Lower leg skin (tissue), 4 donors: ENCODE results near the gene ZNF385D. TPM values are rescaled to one million over a fixed set of nuclear protein-coding genes. Genes with fewer than 3 reads are reported as not detected.

Experiments used
- DNase-seq, 2 donors: peaks; one replicate each; pipeline ENCODE4 v3.0.0-alpha.2; 2019; ENCODE audit warnings: low spot score in 2 of 2
- H3K4me3 ChIP-seq: fragments of 200-600 bp; sonication (generic); 2 replicates; pipeline ENCODE4 v1.5.1; 2017; ENCODE audit warnings: mild to moderate bottlenecking, low read depth; ENCODE audit not compliant: poor library complexity, severe bottlenecking
- POLR2A ChIP-seq, 2 donors: fragments of 450-650 bp; IDR thresholded peaks; one replicate each; pipeline ENCODE4 v1.6.1; 2016 to 2017; ENCODE audit warnings: antibody characterized with exemption in 2 of 2, mild to moderate bottlenecking in 1 of 2, moderate library complexity in 1 of 2
- WGBS, 2 donors: methylation state at CpG; one replicate each; pipeline ENCODE4 v1.1.5; 2018; 5-methylcytosine and 5-hydroxymethylcytosine counted together
- intact Hi-C: fragments of 100-400 bp; cut with DNase I; formaldehyde crosslinking; loops from one replicate; pipeline ENCODE4 v1.15.0; 2023; ENCODE audit warnings: low total_unique reads
- total RNA-seq, 4 donors: library from RNA; depleted of rRNA; stranded (reverse); fragments of >200 nt; gene quantifications; one replicate each; pipeline ENCODE4 v1.1.0, GENCODE V29; 2016
- TF ChIP-seq, protein P1 (sequence below), 3 donors: fragments of 450-650 bp; IDR thresholded peaks; one replicate each; pipeline ENCODE4 v1.5.1; 2016; ENCODE audit warnings: antibody characterized with exemption in 3 of 3, mild to moderate bottlenecking in 3 of 3, moderate library complexity in 2 of 3

ZNF385D gene
- total RNA-seq, 4 donors from 2014 or later, result 0.38 to 4.2 (median 2.1) TPM

- TF ChIP-seq POLR2A (IDR thresholded peaks at IDR 0.05), result no peak
- TF ChIP-seq, protein P1, sequence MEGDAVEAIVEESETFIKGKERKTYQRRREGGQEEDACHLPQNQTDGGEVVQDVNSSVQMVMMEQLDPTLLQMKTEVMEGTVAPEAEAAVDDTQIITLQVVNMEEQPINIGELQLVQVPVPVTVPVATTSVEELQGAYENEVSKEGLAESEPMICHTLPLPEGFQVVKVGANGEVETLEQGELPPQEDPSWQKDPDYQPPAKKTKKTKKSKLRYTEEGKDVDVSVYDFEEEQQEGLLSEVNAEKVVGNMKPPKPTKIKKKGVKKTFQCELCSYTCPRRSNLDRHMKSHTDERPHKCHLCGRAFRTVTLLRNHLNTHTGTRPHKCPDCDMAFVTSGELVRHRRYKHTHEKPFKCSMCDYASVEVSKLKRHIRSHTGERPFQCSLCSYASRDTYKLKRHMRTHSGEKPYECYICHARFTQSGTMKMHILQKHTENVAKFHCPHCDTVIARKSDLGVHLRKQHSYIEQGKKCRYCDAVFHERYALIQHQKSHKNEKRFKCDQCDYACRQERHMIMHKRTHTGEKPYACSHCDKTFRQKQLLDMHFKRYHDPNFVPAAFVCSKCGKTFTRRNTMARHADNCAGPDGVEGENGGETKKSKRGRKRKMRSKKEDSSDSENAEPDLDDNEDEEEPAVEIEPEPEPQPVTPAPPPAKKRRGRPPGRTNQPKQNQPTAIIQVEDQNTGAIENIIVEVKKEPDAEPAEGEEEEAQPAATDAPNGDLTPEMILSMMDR (IDR thresholded peaks at IDR 0.05), result no peak
- no peak overlapping the region for H3K4me3 ChIP-seq
- WGBS, 2 donors, result 70 to 82% methylated on average over 3 of the region's 3 CpGs
- DNase-seq, result no peak
- intact Hi-C loops, result no loop called here
These were observed 32.7 kb downstream of the ZNF385D start for GRCh38 chr3:21718161-21718765.

- H3K4me3 ChIP-seq, result no peak overlapping the region
- whole genome bisulfite sequencing, 2 donors, result 44 to 65% methylated on average over 2 of the region's 2 CpGs
- DNase-seq, result no peak
- intact Hi-C loops, result no loop called here
- TF ChIP-seq, protein P1 (IDR thresholded peaks at IDR 0.05), result no peak
- TF ChIP-seq POLR2A (IDR thresholded peaks at IDR 0.05), result no peak
These were observed 35.3 kb downstream of the ZNF385D start for GRCh38 chr3:21715662-21716061.

- WGBS, 2 donors, result 15 to 21% methylated on average over 3 of the region's 3 CpGs
- DNase-seq, result peak; percentile 56 to 92
- H3K4me3 ChIP-seq, result no peak overlapping the region
- intact Hi-C loops, result no loop called here
- no peak for TF ChIP-seq POLR2A (IDR thresholded peaks at IDR 0.05)
- TF ChIP-seq, protein P1 (IDR thresholded peaks at IDR 0.05), result no peak
These were observed 45.2 kb downstream of the ZNF385D start for GRCh38 chr3:21705769-21706168.

DNA sequence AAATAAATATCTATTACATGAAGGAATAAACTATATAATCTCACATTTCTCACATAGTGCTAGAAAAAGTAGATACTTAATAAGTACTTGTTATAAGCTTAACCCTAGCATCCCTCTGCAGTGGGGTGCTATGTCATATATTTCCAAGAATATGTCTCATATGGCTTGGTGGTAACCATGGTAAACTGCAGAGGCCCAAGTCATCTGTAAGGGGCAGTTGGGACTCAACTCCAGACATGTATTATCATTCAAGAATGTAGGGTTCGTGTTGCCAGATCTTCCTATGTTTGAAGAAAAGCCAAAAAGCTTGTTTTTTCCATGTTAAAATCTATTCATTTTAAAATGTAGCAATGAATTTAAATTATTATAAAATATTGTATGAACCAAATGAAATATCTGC lies 46.2 kb downstream of the ZNF385D start:
- DNase-seq, result no peak
- 58 to 72% methylated on average over 1 of the region's 1 CpG for WGBS, 2 donors
- no peak for TF ChIP-seq POLR2A (IDR thresholded peaks at IDR 0.05)
- TF ChIP-seq, protein P1 (IDR thresholded peaks at IDR 0.05), result no peak
- no peak overlapping the region for H3K4me3 ChIP-seq
- intact Hi-C loops, result no loop called here

GRCh38 chr3:21703291-21703690 lies 47.7 kb downstream of the ZNF385D start:
- TF ChIP-seq, protein P1 (IDR thresholded peaks at IDR 0.05), result no peak
- TF ChIP-seq POLR2A (IDR thresholded peaks at IDR 0.05), result no peak
- DNase-seq, result no peak
- no peak overlapping the region for H3K4me3 ChIP-seq
- WGBS, 2 donors, result 69 to 70% methylated on average over 2 of the region's 2 CpGs
- intact Hi-C loops, result no loop called here

DNA sequence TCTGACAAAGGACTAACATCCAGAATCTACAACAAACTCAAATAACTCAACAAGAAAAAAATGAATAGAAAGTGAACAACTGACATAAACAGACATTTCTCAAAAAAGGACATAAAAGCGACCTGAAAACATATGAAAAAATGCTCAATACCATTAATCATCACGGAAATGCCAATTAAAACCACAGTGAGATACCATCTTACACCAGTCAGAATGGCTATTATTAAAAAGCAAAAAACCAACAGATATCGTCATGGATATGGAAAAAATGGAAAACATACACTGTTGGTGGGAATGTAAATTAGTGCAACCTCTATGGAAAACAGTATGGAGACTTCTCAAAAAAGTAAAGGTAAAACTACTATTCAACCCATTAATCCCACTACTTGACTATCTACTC lies 53.3 kb downstream of the ZNF385D start:
- intact Hi-C loops, result no loop called here
- DNase-seq, result no peak
- no peak for TF ChIP-seq POLR2A (IDR thresholded peaks at IDR 0.05)
- TF ChIP-seq, protein P1 (IDR thresholded peaks at IDR 0.05), result no peak
- 75 to 85% methylated on average over 3 of the region's 3 CpGs for WGBS, 2 donors
- no peak overlapping the region for H3K4me3 ChIP-seq
